Liver (tissue), 9 donors: ENCODE measurements around the gene OR2A5. TPM values are rescaled to one million over a fixed set of nuclear protein-coding genes. Genes with fewer than 3 reads are reported as not detected.

ENCODE experiments used
- DNase-seq: peaks from one replicate; pipeline ENCODE4 v3.0.0-alpha.2; 2017; ENCODE audit warnings: low spot score
- H3K27ac ChIP-seq, 2 donors: one replicate each; pipeline ENCODE4 v1.7.0; 2013; ENCODE audit warnings: inconsistent platforms in 2 of 2, low read length in 2 of 2, control low read depth in 1 of 2, low read depth in 1 of 2, mild to moderate bottlenecking in 1 of 2
- H3K27me3 ChIP-seq, 4 donors: one replicate each; pipeline versions ENCODE4 v1.6.1 to v1.7.0; 2013; ENCODE audit warnings: low read length in 3 of 4, inconsistent platforms in 1 of 4, mild to moderate bottlenecking in 1 of 4, moderate library complexity in 1 of 4; ENCODE audit not compliant: control insufficient read depth in 4 of 4, insufficient read depth in 4 of 4
- H3K36me3 ChIP-seq, 4 donors: one replicate each; pipeline versions ENCODE4 v1.6.1 to v1.7.0; 2013; ENCODE audit warnings: low read length in 3 of 4, mild to moderate bottlenecking in 3 of 4, low read depth in 1 of 4, moderate library complexity in 1 of 4; ENCODE audit not compliant: control insufficient read depth in 4 of 4, insufficient read depth in 3 of 4
- H3K4me1 ChIP-seq, 4 donors: one replicate each; pipeline versions ENCODE4 v1.6.1 to v1.7.0; 2013; ENCODE audit warnings: low read length in 3 of 4, mild to moderate bottlenecking in 3 of 4, moderate library complexity in 1 of 4; ENCODE audit not compliant: control insufficient read depth in 4 of 4, insufficient read depth in 4 of 4
- H3K4me3 ChIP-seq, 3 donors: one replicate each; pipeline versions ENCODE4 v1.6.1 to v1.7.0; 2013; ENCODE audit warnings: low read length in 3 of 3, control low read depth in 1 of 3, low read depth in 1 of 3, mild to moderate bottlenecking in 1 of 3
- H3K9ac ChIP-seq, 2 donors: one replicate each; pipeline ENCODE4 v1.7.0; 2013; ENCODE audit warnings: low read length in 2 of 2, mild to moderate bottlenecking in 2 of 2, moderate library complexity in 2 of 2, control low read depth in 1 of 2, low read depth in 1 of 2
- H3K9me3 ChIP-seq, 4 donors: one replicate each; pipeline versions ENCODE4 v1.6.1 to v1.7.0; 2013; ENCODE audit warnings: low read length in 3 of 4; ENCODE audit not compliant: control insufficient read depth in 4 of 4
- EGR1 ChIP-seq, 2 donors: IDR thresholded peaks; 2 replicates each; pipeline ENCODE4 v1.6.1; 2016 to 2018; ENCODE audit warnings: antibody characterized with exemption in 2 of 2, low read depth in 2 of 2
- FOXA1 ChIP-seq: IDR thresholded peaks from 2 replicates; pipeline ENCODE4 v1.6.1; 2016; ENCODE audit warnings: antibody characterized with exemption
- FOXA2 ChIP-seq: IDR thresholded peaks from 2 replicates; pipeline ENCODE4 v1.6.1; 2016; ENCODE audit warnings: antibody characterized with exemption
- HNF4A ChIP-seq, 2 donors: conservative IDR thresholded peaks; 2 replicates each; pipeline ENCODE4 v1.6.1; 2016; ENCODE audit warnings: antibody characterized with exemption in 2 of 2, mild to moderate bottlenecking in 2 of 2
- NR2F2 ChIP-seq: IDR thresholded peaks from 2 replicates; pipeline ENCODE4 v1.6.1; 2016; ENCODE audit warnings: antibody characterized with exemption
- RXRA ChIP-seq, 2 donors: IDR thresholded peaks; 2 replicates each; pipeline ENCODE4 v1.6.1; 2017 to 2018; ENCODE audit warnings: antibody characterized with exemption in 2 of 2, mild to moderate bottlenecking in 1 of 2
- TAF1 ChIP-seq: conservative IDR thresholded peaks from 2 replicates; pipeline ENCODE4 v1.6.1; 2016; ENCODE audit warnings: antibody characterized with exemption, mild to moderate bottlenecking
- YY1 ChIP-seq: IDR thresholded peaks from 2 replicates; pipeline ENCODE4 v1.6.1; 2016; ENCODE audit warnings: antibody characterized with exemption, mild to moderate bottlenecking
- WGBS: extraction: QIAGEN DNeasy Blood & Tissue Kit; methylation state at CpG from one replicate; pipeline ENCODE4 v1.1.7; 2013; 5-methylcytosine and 5-hydroxymethylcytosine counted together
- polyA plus RNA-seq, 2 donors: library from polyadenylated mRNA; stranded (reverse) in 1 of 2; unstranded in 1 of 2; fragments of 200-250 nt in 1 of 2; fragments of >200 nt in 1 of 2; fragmentation: Nextera tagmentation in 1 of 2; extraction: Ambion mirVana in 1 of 2; gene quantifications; one replicate each; pipeline versions ENCODE4 v1.2.1 to v1.2.3, GENCODE V29; 2013 to 2015
- total RNA-seq, 2 donors: library from RNA; depleted of rRNA; stranded (reverse); fragments of >200 nt; gene quantifications; one replicate each; pipeline ENCODE4 v1.2.3, GENCODE V29; 2014
- TF ChIP-seq, protein P1 (sequence below): IDR thresholded peaks from 2 replicates; pipeline ENCODE4 v1.6.1; 2016; ENCODE audit warnings: antibody characterized with exemption, mild to moderate bottlenecking
- TF ChIP-seq, protein P2 (sequence below): IDR thresholded peaks from 2 replicates; pipeline ENCODE4 v1.6.1; 2016; ENCODE audit warnings: antibody characterized with exemption
- TF ChIP-seq, protein P3 (sequence below): IDR thresholded peaks from 2 replicates; pipeline ENCODE4 v1.6.1; 2016; ENCODE audit warnings: antibody characterized with exemption
- donor health status: healthy.
- donor health status: healthy.
- donor health status: healthy.
- donor health status: healthy.
- donor health status: healthy.

The OR2A5 gene
- total and polyA plus RNA-seq, 4 donors: 0.28 TPM; not detected in 3

GRCh38 chr7:144057954-144058353 lies 9.2 kb downstream of the OR2A5 start:
- no peak for DNase-seq
- 86% methylated on average over 3 of the region's 3 CpGs for WGBS
- H3K4me3 ChIP-seq: no peak overlapping the region
- H3K9me3 ChIP-seq: no peaks in the 10 kb centered on the region
- no peak overlapping the region for H3K9ac ChIP-seq
- no peak overlapping the region for H3K27ac ChIP-seq
- H3K27me3 ChIP-seq: no peaks in the 10 kb centered on the region
- no peaks in the 10 kb centered on the region for H3K36me3 ChIP-seq
- H3K4me1 ChIP-seq: no peaks in the 10 kb centered on the region
- TF ChIP-seq, protein P1, sequence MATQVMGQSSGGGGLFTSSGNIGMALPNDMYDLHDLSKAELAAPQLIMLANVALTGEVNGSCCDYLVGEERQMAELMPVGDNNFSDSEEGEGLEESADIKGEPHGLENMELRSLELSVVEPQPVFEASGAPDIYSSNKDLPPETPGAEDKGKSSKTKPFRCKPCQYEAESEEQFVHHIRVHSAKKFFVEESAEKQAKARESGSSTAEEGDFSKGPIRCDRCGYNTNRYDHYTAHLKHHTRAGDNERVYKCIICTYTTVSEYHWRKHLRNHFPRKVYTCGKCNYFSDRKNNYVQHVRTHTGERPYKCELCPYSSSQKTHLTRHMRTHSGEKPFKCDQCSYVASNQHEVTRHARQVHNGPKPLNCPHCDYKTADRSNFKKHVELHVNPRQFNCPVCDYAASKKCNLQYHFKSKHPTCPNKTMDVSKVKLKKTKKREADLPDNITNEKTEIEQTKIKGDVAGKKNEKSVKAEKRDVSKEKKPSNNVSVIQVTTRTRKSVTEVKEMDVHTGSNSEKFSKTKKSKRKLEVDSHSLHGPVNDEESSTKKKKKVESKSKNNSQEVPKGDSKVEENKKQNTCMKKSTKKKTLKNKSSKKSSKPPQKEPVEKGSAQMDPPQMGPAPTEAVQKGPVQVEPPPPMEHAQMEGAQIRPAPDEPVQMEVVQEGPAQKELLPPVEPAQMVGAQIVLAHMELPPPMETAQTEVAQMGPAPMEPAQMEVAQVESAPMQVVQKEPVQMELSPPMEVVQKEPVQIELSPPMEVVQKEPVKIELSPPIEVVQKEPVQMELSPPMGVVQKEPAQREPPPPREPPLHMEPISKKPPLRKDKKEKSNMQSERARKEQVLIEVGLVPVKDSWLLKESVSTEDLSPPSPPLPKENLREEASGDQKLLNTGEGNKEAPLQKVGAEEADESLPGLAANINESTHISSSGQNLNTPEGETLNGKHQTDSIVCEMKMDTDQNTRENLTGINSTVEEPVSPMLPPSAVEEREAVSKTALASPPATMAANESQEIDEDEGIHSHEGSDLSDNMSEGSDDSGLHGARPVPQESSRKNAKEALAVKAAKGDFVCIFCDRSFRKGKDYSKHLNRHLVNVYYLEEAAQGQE: no peak
- TF ChIP-seq FOXA2 (no peak), EGR1 (IDR thresholded peaks at IDR 0.05; ENCODE audit: low read depth in 2 of 2) (no peak), HNF4A (conservative IDR thresholded peaks at IDR 0.05) (no peak), FOXA1 (no peak), YY1 (no peak)

DNA sequence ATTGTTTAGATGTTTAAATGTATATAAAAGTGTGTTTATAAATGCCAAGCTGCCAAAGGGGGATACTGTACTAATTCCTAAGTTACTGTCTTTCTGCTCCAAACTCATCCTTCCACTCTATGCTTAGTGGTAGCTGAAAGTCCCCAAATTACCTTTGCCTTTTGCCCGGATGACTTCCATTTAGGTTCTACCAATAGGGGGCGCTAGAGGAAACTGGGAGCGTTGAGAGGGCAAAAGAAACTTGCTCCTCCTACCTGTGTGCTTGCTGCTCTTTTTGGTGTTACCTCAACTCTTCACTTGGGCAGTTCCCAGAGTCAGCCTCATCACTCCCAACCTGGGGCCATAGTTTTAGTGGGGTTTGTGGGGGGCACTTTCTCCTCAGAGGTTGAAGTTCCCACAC lies 15.0 kb downstream of the OR2A5 start:
- no peaks in the 10 kb centered on the region for H3K27me3 ChIP-seq

GRCh38 chr7:144069511-144069910 lies 20.8 kb downstream of the OR2A5 start, which contains the start of gene OR2A25:
Gene OR2A25, plus strand, starts transcription at chr7:144069811. Its CDS starts 4,409 bp downstream, at chr7:144074220.
- no peak for DNase-seq
- no peak for TF ChIP-seq YY1
- no peak within 1 kb of the TSS for H3K27ac ChIP-seq
- no peaks in the 10 kb centered on the region for H3K27me3 ChIP-seq
- no peaks in the 10 kb centered on the region for H3K4me1 ChIP-seq
- no peak within 1 kb of the TSS for H3K4me3 ChIP-seq
- no peaks in the 10 kb centered on the region for H3K36me3 ChIP-seq
- WGBS: 62% methylated on average over 1 of the region's 1 CpG
- no peak within 1 kb of the TSS for H3K9ac ChIP-seq
- no peaks in the 10 kb centered on the region for H3K9me3 ChIP-seq

More for the DNA sequence above, 15.0 kb downstream of the OR2A5 start:
- H3K9ac ChIP-seq: no peak overlapping the region
- no peak overlapping the region for H3K27ac ChIP-seq
- H3K9me3 ChIP-seq: no peaks in the 10 kb centered on the region
- no peaks in the 10 kb centered on the region for H3K4me1 ChIP-seq
- H3K36me3 ChIP-seq: no peaks in the 10 kb centered on the region
- 31% methylated on average over 3 of the region's 3 CpGs for WGBS
- no peak overlapping the region for H3K4me3 ChIP-seq
- DNase-seq: no peak
- TF ChIP-seq, protein P2, sequence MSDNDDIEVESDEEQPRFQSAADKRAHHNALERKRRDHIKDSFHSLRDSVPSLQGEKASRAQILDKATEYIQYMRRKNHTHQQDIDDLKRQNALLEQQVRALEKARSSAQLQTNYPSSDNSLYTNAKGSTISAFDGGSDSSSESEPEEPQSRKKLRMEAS: no peak
- TF ChIP-seq FOXA2: no peak
- no peak for TF ChIP-seq TAF1
- no peak for TF ChIP-seq HNF4A (conservative IDR thresholded peaks at IDR 0.05)
- TF ChIP-seq, protein P3, sequence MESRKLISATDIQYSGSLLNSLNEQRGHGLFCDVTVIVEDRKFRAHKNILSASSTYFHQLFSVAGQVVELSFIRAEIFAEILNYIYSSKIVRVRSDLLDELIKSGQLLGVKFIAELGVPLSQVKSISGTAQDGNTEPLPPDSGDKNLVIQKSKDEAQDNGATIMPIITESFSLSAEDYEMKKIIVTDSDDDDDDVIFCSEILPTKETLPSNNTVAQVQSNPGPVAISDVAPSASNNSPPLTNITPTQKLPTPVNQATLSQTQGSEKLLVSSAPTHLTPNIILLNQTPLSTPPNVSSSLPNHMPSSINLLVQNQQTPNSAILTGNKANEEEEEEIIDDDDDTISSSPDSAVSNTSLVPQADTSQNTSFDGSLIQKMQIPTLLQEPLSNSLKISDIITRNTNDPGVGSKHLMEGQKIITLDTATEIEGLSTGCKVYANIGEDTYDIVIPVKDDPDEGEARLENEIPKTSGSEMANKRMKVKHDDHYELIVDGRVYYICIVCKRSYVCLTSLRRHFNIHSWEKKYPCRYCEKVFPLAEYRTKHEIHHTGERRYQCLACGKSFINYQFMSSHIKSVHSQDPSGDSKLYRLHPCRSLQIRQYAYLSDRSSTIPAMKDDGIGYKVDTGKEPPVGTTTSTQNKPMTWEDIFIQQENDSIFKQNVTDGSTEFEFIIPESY: no peak
- no peak for TF ChIP-seq NR2F2
- no peak for TF ChIP-seq YY1
- TF ChIP-seq RXRA (IDR thresholded peaks at IDR 0.05): no peak
- TF ChIP-seq FOXA1: no peak
